HCT116 (cell line): ENCODE results near the gene DCP1A. TPM values are rescaled to one million over a fixed set of nuclear protein-coding genes. Genes with fewer than 3 reads are reported as not detected.

Experiments
- ATAC-seq: fragments of 200-7000 bp; cut with Tn5 transposase; 2 replicates; pipeline ENCODE4 v1.9.1; 2020; ENCODE audit warnings: mild to moderate bottlenecking, moderate library complexity
- BruUV-seq: library from RNA; stranded (reverse); fragments of 400-500 nt; replicated peaks from 2 replicates; lab custom pipeline; 2021; lab: Mats Ljungman, UMichigan
- CTCF ChIA-PET: fragments of 300-600 bp; sonication (Branson Sonifier 250); formaldehyde crosslinking; loops from one replicate; lab custom pipeline; 2021; ENCODE audit warnings: antibody characterized with exemption; lab: Charles Lee
- POLR2A ChIA-PET: fragments of 300-600, 350-600 bp; sonication (Branson Sonifier 250); formaldehyde crosslinking; loops from one replicate; lab custom pipeline; 2021; ENCODE audit warnings: antibody characterized with exemption; lab: Charles Lee
- RAD21 ChIA-PET, 2 experiments: fragments of 300-600 bp; sonication (Branson Sonifier 250); formaldehyde crosslinking; loops; one replicate each; lab custom pipeline; 2023; ENCODE audit warnings: low total read pairs in 2 of 2; ENCODE audit not compliant: uncharacterized antibody in 2 of 2, unreplicated experiment in 2 of 2, low non-redundant PET in 1 of 2; lab: Charles Lee
- DNase-seq: peaks from one replicate; pipeline ENCODE4 v3.0.0-alpha.2; 2010; ENCODE audit warnings: low read depth, low spot score
- H2AFZ ChIP-seq: fragments of 200-600 bp; shearing (Covaris generic), sonication (generic); 2 replicates; pipeline ENCODE4 v1.6.1; 2017; ENCODE audit warnings: low read depth, mixed run types, mixed read lengths, antibody characterized with exemption, low read length; ENCODE audit not compliant: poor library complexity, severe bottlenecking
- H3K27ac ChIP-seq: 2 replicates; pipeline ENCODE4 v1.5.1; 2012; ENCODE audit warnings: low read depth, low read length
- H3K27me3 ChIP-seq: fragments of 200-600 bp; sonication (generic); 2 replicates; pipeline ENCODE4 v1.6.1; 2016; ENCODE audit warnings: mixed run types, low read length, mixed read lengths; ENCODE audit not compliant: insufficient read depth
- H3K36me3 ChIP-seq, 2 experiments: fragments of 200-500 bp in 1 of 2; fragments of 200-600 bp in 1 of 2; sonication (Bioruptor generic) in 1 of 2; sonication (generic) in 1 of 2; 2 replicates each; pipeline versions ENCODE4 v1.5.1 to v1.6.1; 2014 to 2016; ENCODE audit warnings: low read length in 2 of 2, inconsistent platforms in 1 of 2, mixed read lengths in 1 of 2, mixed run types in 1 of 2; ENCODE audit not compliant: insufficient read depth in 2 of 2, control insufficient read depth in 1 of 2
- H3K4me1 ChIP-seq, 2 experiments: fragments of 200-600 bp in 1 of 2; sonication (generic) in 1 of 2; 2 replicates each; pipeline versions ENCODE4 v1.5.1 to v1.6.1; 2012 to 2017; ENCODE audit warnings: low read length in 2 of 2, inconsistent platforms in 1 of 2, mild to moderate bottlenecking in 1 of 2, mixed read lengths in 1 of 2, mixed run types in 1 of 2, moderate library complexity in 1 of 2; ENCODE audit not compliant: insufficient read depth in 2 of 2, control insufficient read depth in 1 of 2
- H3K4me2 ChIP-seq: fragments of 200-600 bp; sonication (generic); 2 replicates; pipeline ENCODE4 v1.6.1; 2017; ENCODE audit warnings: mixed run types, low read length, mixed read lengths
- H3K4me3 ChIP-seq, 2 experiments: fragments of 200-600 bp in 1 of 2; sonication (generic) in 1 of 2; replicated peaks in 1 of 2; 2 replicates each; pipeline ENCODE4 v1.5.1; 2011 to 2016; ENCODE audit warnings: low read length in 2 of 2, control low read depth in 1 of 2, low read depth in 1 of 2, mild to moderate bottlenecking in 1 of 2, mixed read lengths in 1 of 2, mixed run types in 1 of 2
- H3K79me2 ChIP-seq: fragments of 200-600 bp; sonication (generic); 2 replicates; pipeline ENCODE4 v1.6.1; 2017; ENCODE audit warnings: mild to moderate bottlenecking, mixed run types, low read length, moderate library complexity, mixed read lengths; ENCODE audit not compliant: insufficient read depth
- H3K9ac ChIP-seq: fragments of 200-600 bp; sonication (generic); 2 replicates; pipeline ENCODE4 v1.6.1; 2016; ENCODE audit warnings: low read length, mixed read lengths
- H3K9me2 ChIP-seq: fragments of 200-600 bp; sonication (generic), shearing (Covaris generic); 2 replicates; pipeline ENCODE4 v1.6.1; 2017; ENCODE audit warnings: mixed run types, mild to moderate bottlenecking, moderate library complexity; ENCODE audit not compliant: insufficient read depth
- H3K9me3 ChIP-seq, 2 experiments: fragments of 200-500 bp in 1 of 2; fragments of 200-600 bp in 1 of 2; sonication (Bioruptor generic) in 1 of 2; sonication (generic) in 1 of 2; 2 replicates each; pipeline ENCODE4 v1.6.1; 2014 to 2017; ENCODE audit warnings: low read length in 2 of 2, mixed read lengths in 2 of 2, inconsistent platforms in 1 of 2, low read depth in 1 of 2, mild to moderate bottlenecking in 1 of 2, mixed run types in 1 of 2, moderate library complexity in 1 of 2; ENCODE audit not compliant: control insufficient read depth in 1 of 2, insufficient read depth in 1 of 2
- H4K20me1 ChIP-seq: fragments of 200-600 bp; sonication (generic), shearing (Covaris generic); 2 replicates; pipeline ENCODE4 v1.6.1; 2017; ENCODE audit warnings: mixed run types, mild to moderate bottlenecking, moderate library complexity; ENCODE audit not compliant: insufficient read depth
- CEBPB ChIP-seq: IDR thresholded peaks from 2 replicates; pipeline ENCODE4 v1.6.1; 2012; ENCODE audit warnings: low read depth
- EGR1 ChIP-seq: IDR thresholded peaks from 2 replicates; pipeline ENCODE4 v1.6.1; 2012; ENCODE audit warnings: low read depth
- EZH2 ChIP-seq: fragments of 200-600 bp; sonication (generic); IDR thresholded peaks from 2 replicates; pipeline ENCODE4 v1.6.1; 2017; ENCODE audit warnings: antibody characterized with exemption, mixed run types
- FOSL1 ChIP-seq: IDR thresholded peaks from 2 replicates; pipeline ENCODE4 v1.6.1; 2012; ENCODE audit warnings: low read depth
- POLR2A ChIP-seq: IDR thresholded peaks from 2 replicates; pipeline ENCODE4 v1.7.0; 2011; ENCODE audit warnings: borderline replicate concordance; ENCODE audit not compliant: insufficient read depth, insufficient read length; ENCODE audit errors: extremely low read depth
- POLR2AphosphoS5 ChIP-seq: IDR thresholded peaks from 2 replicates; pipeline ENCODE4 v1.6.1; 2011; ENCODE audit warnings: mild to moderate bottlenecking, low read depth, low read length, moderate library complexity
- SP1 ChIP-seq: IDR thresholded peaks from 2 replicates; pipeline ENCODE4 v1.6.1; 2012; ENCODE audit warnings: low read depth
- TCF7L2 ChIP-seq: IDR thresholded peaks from 2 replicates; pipeline ENCODE4 v1.7.0; 2011; ENCODE audit warnings: borderline replicate concordance, inconsistent platforms; ENCODE audit not compliant: insufficient read depth, insufficient read length; ENCODE audit errors: extremely low read depth
- YY1 ChIP-seq: IDR thresholded peaks from 2 replicates; pipeline ENCODE4 v1.6.1; 2011; ENCODE audit warnings: low read length, low read depth, moderate library complexity, mild to moderate bottlenecking; ENCODE audit not compliant: insufficient replicate concordance; ENCODE audit errors: extremely low read depth
- ZNF274 ChIP-seq: fragments of 200-500 bp; sonication (Bioruptor generic); IDR thresholded peaks from 2 replicates; pipeline ENCODE4 v1.6.1; 2014; ENCODE audit warnings: mild to moderate bottlenecking, low read depth, low read length, inconsistent platforms
- intact Hi-C: fragments of 100-400 bp; cut with micrococcal nuclease; formaldehyde crosslinking; loops from 2 replicates; pipeline ENCODE4 v1.10.0; 2022
- total RNA-seq: library from RNA; stranded (reverse); gene quantifications from one replicate; pipeline ENCODE4 v1.2.1, GENCODE V29; 2021; ENCODE audit not compliant: unreplicated experiment
- TF ChIP-seq, protein P1 (sequence below), 3 experiments: fragments of 200-600 bp in 1 of 3; sonication (generic) in 1 of 3; IDR thresholded peaks in 2 of 3; conservative IDR thresholded peaks in 1 of 3; 2 replicates each; pipeline ENCODE4 v1.5.1; 2012 to 2017; ENCODE audit warnings: low read depth in 2 of 3, low read length in 2 of 3, antibody characterized with exemption in 1 of 3, borderline replicate concordance in 1 of 3, control low read depth in 1 of 3, mild to moderate bottlenecking in 1 of 3, mixed read lengths in 1 of 3, mixed run types in 1 of 3, moderate library complexity in 1 of 3; ENCODE audit not compliant: insufficient read depth in 1 of 3

The DCP1A gene
- total RNA-seq, 1 experiment from 2014 or later, result 33.2 TPM

- H3K4me1 ChIP-seq, result peaks cover 18 to 78% of the 10 kb centered on the region in 2 experiments
- DNase-seq (no peak), ATAC-seq (no peak)
- H3K9ac ChIP-seq, result no peak overlapping the region
- BruUV-seq, result no TSS peak
- TF ChIP-seq CEBPB, result no peak
- no peak for TF ChIP-seq POLR2AphosphoS5
- TF ChIP-seq FOSL1, result no peak
- TF ChIP-seq, protein P1, sequence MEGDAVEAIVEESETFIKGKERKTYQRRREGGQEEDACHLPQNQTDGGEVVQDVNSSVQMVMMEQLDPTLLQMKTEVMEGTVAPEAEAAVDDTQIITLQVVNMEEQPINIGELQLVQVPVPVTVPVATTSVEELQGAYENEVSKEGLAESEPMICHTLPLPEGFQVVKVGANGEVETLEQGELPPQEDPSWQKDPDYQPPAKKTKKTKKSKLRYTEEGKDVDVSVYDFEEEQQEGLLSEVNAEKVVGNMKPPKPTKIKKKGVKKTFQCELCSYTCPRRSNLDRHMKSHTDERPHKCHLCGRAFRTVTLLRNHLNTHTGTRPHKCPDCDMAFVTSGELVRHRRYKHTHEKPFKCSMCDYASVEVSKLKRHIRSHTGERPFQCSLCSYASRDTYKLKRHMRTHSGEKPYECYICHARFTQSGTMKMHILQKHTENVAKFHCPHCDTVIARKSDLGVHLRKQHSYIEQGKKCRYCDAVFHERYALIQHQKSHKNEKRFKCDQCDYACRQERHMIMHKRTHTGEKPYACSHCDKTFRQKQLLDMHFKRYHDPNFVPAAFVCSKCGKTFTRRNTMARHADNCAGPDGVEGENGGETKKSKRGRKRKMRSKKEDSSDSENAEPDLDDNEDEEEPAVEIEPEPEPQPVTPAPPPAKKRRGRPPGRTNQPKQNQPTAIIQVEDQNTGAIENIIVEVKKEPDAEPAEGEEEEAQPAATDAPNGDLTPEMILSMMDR (IDR thresholded peaks at IDR 0.05 in 2 of 3, conservative IDR thresholded peaks at IDR 0.05 in 1 of 3; ENCODE audit: borderline replicate concordance in 1 of 3, insufficient read depth in 1 of 3, low read depth in 2 of 3, low read length in 2 of 3), result no peak
- no peak for TF ChIP-seq EGR1
- no peak for TF ChIP-seq EZH2
- no peak for TF ChIP-seq TCF7L2
- no peak for TF ChIP-seq POLR2A
- TF ChIP-seq YY1, result no peak
- no peak for TF ChIP-seq SP1
- TF ChIP-seq ZNF274, result no peak
- no peaks in the 10 kb centered on the region for H3K27me3 ChIP-seq
- RAD21 ChIA-PET, result no interaction called here
- no peak overlapping the region for H2AFZ ChIP-seq
- H3K27ac ChIP-seq, result no peak overlapping the region
- no peak overlapping the region for H3K4me3 ChIP-seq
- intact Hi-C loops, result no loop called here
- peaks cover 2 to 34% of the 10 kb centered on the region in 2 experiments; a peak in 1 of 4 replicates for H3K36me3 ChIP-seq
- POLR2A ChIA-PET, result interaction anchor here (0.9 kb wide), 1 partner anchor 10 kb away, joined by 5 read pairs; no protein-coding TSS in a partner anchor
- H3K9me2 ChIP-seq, result no peaks in the 10 kb centered on the region
- peaks cover 100% of the 10 kb centered on the region for H3K79me2 ChIP-seq
- H4K20me1 ChIP-seq, result peaks cover 33% of the 10 kb centered on the region
- H3K9me3 ChIP-seq, result no peaks in the 10 kb centered on the region
- 0 out of 2 replicates have a peak overlapping the region, but pooled peaks have one; percentile 7 for H3K4me2 ChIP-seq
- CTCF ChIA-PET, result no interaction called here
These were observed 99.2 kb downstream of the DCP1A start for GRCh38 chr3:53248161-53248560.
